Astrocyte of the cerebellum (primary cell): ENCODE data around the gene FER.
"Not testable (repeated sequence)": the region's sequence is repeated elsewhere in the genome, so short reads cannot be mapped to it uniquely, and the experiment has no call there.

Source experiments
- DNase-seq: peaks from one replicate; pipeline ENCODE4 v3.0.0-alpha.2; 2011; ENCODE audit warnings: low read depth
- H3K4me3 ChIP-seq: 2 replicates; pipeline ENCODE4 v1.5.1; 2011; ENCODE audit warnings: mild to moderate bottlenecking, low read depth, low read length, moderate library complexity
- in situ Hi-C: cut with HindIII; loops from 2 replicates; pipeline ENCODE4 v1.10.0; 2017; ENCODE audit warnings: low sequenced_read_pairs
- TF ChIP-seq, protein P1 (sequence below): IDR thresholded peaks from 2 replicates; pipeline ENCODE4 v1.5.1; 2012; ENCODE audit warnings: low read length, low read depth, moderate library complexity, mild to moderate bottlenecking; ENCODE audit errors: missing control alignments

Gene FER

DNA sequence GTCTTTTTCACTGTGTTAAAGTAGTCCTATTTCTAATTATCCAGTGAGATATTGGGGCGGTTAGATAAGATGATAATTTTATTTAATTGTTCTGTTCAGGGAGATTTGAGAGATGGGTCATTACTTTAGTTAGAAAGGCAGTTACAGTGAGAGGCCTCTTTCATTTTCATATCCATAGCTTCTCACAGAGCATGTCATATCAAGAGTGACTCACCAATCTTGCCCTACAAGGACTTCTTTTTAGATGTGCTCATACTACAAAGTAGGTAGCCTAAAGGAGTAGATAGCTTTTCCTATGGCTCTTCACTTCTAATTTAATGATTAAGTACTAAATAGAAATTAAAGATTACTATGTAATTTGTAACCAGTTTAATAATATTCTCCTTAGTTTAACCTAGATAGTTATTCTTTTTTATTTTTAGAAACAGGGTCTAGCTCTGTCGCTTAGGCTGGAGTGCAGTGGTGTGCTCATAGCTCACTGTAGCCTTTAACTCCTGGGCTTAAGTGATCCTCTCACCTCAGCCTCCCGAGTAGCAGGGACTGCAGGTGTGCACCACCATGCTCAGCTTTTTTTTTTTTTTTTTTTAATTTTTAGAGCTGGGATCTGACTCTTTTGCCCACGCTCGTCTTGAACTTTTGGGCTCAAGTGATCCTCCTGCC, 71.0 kb downstream of the FER start:
- TF ChIP-seq, protein P1, sequence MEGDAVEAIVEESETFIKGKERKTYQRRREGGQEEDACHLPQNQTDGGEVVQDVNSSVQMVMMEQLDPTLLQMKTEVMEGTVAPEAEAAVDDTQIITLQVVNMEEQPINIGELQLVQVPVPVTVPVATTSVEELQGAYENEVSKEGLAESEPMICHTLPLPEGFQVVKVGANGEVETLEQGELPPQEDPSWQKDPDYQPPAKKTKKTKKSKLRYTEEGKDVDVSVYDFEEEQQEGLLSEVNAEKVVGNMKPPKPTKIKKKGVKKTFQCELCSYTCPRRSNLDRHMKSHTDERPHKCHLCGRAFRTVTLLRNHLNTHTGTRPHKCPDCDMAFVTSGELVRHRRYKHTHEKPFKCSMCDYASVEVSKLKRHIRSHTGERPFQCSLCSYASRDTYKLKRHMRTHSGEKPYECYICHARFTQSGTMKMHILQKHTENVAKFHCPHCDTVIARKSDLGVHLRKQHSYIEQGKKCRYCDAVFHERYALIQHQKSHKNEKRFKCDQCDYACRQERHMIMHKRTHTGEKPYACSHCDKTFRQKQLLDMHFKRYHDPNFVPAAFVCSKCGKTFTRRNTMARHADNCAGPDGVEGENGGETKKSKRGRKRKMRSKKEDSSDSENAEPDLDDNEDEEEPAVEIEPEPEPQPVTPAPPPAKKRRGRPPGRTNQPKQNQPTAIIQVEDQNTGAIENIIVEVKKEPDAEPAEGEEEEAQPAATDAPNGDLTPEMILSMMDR: no peak
- DNase-seq: peak; percentile 1
- in situ Hi-C loops: no loop called here
- no peak overlapping the region for H3K4me3 ChIP-seq

DNA sequence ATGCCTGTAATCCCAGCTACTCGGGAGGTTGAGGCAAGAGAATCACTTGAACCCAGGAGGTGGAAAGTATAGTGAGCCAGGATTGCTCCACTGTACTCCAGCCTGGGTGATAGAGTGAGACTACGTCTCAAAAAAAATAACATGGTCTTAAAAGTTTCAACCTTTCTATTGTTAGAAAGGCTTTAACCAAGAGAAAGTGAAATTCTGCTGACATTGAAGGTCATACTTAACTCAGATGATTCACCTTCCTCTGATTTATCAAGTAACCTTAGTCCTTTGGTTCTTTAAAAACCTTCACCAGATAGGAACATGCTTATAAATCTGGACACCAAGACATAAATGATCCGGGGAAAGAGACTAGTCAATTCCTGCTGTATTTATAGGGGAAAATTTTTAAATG, 73.3 kb downstream of the FER start:
- in situ Hi-C loops: no loop called here
- TF ChIP-seq, protein P1: no peak
- no peak for DNase-seq
- no peak overlapping the region for H3K4me3 ChIP-seq

DNA sequence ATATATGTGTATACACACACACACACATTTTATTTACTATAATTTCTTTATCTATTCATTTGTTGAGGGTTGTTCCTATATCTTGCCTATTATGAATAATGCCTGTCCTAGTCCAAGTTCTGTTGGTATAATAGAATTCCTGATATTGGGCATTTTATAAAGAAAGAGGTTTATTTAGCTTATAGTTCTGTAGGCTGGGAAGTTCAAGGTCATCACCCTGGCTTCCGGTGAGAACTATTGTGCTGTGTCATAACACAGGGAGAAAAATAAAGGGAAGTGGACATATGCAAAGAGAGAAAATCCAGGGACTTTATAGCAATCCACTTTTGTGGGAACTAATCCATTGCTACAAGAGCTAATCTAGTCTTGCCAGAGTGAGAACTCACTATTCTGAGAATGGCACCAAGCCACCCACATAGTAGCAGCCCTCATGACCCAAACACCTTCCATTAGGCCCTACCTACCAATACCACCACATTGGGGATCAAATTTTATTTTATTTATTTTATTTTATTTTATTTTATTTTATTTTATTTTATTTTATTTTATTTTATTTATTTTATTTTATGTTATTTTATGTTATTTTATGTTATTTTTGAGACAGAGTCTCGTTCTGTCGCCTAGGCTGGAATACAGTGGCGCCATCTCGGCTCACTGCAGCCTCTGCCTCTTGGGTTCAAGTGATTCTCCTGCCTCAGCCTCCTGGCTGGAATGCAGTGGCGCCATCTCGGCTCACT, 74.7 kb downstream of the FER start:
- TF ChIP-seq, protein P1: no peak
- no peak overlapping the region for H3K4me3 ChIP-seq
- DNase-seq: no peak
- in situ Hi-C loops: no loop called here

DNA sequence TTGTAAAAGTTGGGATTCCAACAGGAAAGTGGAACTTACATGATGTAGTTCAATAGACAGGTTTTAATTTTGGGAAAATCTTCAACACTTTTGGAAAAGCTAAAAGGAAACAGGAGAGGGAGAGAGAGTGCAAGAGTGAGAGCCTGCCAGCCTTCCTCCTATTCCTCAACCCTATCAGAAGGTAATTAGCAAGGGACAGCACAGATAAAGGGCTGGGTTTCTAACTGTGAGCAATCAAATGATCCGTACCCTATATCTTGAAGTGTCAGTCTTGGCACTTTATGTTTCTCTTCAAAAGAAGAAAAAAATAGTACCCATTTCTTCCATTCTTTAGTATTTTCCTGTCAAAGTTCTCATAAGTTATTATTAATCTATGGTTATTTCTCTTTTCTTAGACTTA, 79.4 kb downstream of the FER start:
- no peak for DNase-seq
- TF ChIP-seq, protein P1: no peak
- in situ Hi-C loops: no loop called here

DNA sequence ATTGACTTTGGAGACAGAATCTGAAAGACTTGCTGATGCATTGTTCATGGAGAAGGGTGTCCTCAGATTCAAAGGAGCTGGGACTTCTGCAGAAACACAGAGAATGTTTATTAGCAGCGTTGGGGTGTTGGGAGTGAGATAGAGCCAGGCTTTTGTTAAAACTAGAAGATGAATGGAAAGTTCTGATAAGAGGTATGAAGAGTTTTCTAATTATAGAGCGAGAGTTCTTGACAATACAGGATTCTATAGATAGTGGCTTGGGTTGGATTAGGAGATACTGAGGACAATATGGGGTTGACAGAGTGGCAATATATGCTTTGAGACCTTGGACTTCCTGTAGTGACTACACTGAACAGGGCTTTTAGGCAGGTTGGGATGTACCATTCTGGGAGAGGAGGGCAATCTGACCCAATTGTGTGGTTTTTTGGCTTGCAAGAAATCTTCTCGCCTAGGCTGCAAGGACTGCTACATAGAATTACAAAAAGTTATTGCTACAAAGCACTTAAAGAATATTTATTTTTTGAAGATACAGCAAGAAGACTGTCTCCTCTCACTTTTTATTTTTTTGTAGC, 83.1 kb downstream of the FER start:
- no peak overlapping the region for H3K4me3 ChIP-seq
- DNase-seq: no peak
- TF ChIP-seq, protein P1: no peak
- in situ Hi-C loops: no loop called here

More for the DNA sequence above, 79.4 kb downstream of the FER start:
- H3K4me3 ChIP-seq: no peak overlapping the region

DNA sequence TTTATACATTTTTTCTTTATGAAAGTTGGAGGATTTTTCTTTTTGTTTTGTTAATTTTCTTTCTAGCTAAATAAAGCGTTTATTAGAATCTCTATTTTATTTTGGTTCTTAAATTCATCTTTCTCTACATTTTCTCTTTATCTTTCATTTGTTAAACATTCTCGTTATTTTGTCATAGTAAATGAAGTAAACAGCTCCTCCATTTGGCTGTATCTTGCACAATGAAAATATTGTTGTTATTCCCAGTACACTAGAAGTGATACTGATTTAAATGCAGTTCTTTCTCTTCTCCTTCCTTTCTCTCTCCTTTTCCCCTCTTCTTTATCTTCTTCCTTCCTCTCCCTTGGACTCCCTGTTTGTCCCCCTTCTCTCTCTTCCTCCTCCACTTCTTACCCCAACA, 88.8 kb downstream of the FER start:
- in situ Hi-C loops: no loop called here
- TF ChIP-seq, protein P1: no peak
- no peak for DNase-seq
- no peak overlapping the region for H3K4me3 ChIP-seq

DNA sequence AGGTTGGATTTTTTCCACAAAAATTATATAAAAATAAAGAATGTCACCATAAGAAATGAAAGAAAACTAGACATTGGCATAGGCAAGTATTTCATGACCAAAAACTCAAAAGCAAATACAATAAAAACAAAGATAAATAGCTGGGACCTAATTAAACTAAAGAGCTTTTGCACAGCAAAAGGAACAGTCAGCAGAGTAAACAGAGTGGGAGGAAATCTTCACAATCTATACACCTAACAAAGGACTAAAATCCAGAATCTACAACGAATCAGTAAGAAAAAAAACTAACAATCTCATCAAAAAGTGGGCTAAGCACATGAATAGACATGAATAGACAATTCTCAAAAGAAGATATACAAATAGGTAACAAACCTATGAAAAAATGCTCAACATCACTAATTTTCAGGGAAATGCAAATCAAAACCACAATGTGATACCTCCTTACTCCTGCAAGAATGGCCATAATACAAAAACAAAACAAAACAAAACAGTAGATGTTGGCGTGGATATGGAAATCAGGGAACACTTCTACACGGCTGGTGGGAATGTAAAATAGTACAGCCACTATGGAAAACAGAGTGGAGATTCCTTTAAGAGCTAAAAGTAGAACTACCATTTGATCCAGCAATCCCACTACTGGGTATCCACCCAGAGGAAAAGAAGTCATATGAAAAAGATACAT, 94.7 kb downstream of the FER start:
- DNase-seq, in situ Hi-C loops, H3K4me3 ChIP-seq: not testable (repeated sequence)

DNA sequence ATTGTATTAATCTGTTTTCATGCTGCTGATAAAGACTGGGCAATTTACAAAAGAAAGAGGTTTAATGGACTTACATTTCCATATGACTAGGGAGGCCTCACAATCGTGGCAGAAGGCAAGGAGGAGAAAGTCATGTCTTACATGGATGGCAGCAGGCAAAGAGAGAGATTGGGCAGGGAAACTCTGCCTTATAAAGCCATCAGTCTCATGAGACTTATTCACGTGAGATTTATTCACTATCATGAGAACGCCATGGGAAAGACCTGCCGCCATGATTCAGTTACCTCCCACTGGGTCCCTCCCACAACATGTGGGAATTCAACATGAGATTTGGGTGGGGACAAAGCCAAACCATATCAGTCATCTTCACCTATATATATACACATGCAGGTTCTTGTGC, 103.4 kb downstream of the FER start:
- H3K4me3 ChIP-seq, DNase-seq, in situ Hi-C loops: not testable (repeated sequence)
